ENCODE data around the gene FADS1.

Gene FADS1

DNA sequence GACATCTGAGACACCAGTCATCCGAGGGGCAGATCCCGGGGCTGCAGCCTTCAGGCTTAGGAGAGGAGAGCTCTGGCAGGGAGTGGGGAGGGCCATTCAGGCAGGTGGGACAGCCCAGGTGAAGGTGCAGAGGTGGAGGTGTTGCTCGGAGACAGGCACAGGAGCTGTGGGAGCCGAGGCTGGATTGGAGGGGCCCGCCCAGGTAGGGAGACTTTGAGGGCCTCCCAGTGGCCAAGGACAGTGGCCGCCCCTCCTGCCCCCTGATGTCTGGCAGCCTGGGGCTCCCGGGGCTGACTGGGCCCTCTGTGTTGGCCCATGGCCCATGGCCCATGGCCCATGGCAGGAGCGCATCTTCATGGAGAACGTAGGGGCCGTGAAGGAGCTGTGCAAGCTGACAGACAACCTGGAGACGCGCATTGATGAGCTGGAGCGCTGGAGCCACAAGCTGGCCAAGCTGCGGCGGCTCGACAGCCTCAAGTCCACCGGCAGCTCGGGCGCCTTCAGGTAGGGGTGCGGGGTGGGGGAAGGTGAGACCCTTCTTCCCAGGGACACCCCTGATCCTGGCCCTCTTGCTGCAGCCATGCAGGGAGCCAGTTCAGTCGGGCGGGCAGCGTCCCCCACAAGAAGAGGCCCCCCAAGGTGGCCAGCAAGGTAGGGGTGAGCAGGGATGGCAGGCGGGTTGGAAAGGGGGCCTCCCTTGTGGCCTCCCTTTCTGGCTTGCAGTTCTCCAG is 37.7 kb downstream of the FADS1 start:
- FAIRE-seq (no peak), DNase-seq (ENCODE audit: insufficient read length) (peak; percentile 13)
- TF ChIP-seq POLR2AphosphoS5 (IDR thresholded peaks at IDR 0.05; ENCODE audit: low read depth, low read length) (no peak), POLR2A (IDR thresholded peaks at IDR 0.05; ENCODE audit: low read depth, low read length) (no peak), TAF1 (IDR thresholded peaks at IDR 0.05; ENCODE audit: borderline replicate concordance, low read depth, low read length) (no peak)

DNA sequence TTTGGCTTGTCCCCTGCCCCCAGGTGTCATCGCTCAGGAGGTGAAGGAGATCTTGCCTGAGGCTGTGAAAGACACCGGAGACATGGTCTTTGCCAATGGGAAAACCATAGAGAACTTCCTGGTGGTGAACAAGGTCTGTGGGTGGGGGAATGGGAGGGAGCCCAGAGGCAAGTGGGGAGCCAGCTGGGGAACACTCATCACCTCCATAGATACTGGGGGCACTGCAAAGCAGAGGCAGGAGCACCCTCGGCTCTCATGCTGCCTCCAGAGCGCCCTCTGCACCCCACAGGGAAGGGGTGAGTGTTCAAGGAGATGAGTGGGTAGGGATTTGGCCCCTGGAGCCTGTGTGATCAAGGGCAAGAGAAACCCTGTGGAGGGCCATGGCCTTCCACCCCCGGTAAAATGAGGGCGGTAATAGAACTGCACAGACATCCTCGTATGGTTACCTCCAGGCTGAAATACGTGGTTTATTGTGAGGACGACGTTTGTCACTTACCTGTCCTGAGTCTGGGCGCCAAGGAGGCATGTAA is 38.4 kb downstream of the FADS1 start:
- FAIRE-seq: no peak
- TF ChIP-seq TAF1 (IDR thresholded peaks at IDR 0.05; ENCODE audit: borderline replicate concordance, low read depth, low read length) (no peak), POLR2A (IDR thresholded peaks at IDR 0.05; ENCODE audit: low read depth, low read length) (no peak)

DNA sequence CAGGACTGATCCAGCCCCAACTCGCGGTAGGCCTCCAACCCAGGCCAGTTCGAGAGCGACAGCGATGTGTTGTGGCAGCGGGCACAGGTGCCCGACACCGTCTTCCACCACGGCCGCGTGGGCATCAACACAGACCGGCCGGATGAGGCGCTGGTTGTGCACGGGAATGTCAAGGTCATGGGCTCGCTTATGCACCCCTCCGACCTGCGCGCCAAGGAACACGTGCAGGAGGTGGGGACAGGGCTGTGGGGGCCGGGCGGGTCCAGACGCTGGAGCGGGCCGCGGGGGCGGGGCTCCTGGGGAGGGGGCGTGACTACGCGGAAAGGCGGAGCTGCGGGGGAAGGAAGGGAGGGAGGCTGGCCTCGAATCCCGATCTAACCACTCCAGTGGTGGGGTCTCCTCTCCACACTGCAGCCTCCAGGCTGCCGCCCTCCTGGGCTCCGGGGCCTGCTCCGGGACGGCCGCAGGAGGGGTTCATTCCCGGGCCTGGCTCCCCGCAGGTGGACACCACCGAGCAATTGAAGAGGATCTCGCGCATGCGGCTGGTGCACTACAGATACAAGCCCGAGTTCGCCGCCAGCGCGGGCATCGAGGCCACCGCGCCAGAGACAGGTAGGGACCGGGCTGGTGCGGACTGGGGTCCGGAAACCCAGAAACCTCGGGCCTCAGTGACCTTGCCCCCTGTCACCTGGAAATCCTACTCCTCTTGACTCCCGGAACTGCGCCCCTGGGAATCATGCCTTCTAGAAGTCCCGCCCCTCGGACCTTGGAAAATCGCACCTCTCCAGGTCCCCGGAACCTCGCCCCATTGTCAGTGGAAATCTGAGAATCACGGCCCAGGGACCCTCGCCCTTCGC is 39.3 kb downstream of the FADS1 start:
- peak; percentile 70 for DNase-seq (ENCODE audit: insufficient read length)
- FAIRE-seq: peak; percentile 27
- TF ChIP-seq POLR2A (IDR thresholded peaks at IDR 0.05; ENCODE audit: low read depth, low read length): no peak
- TF ChIP-seq TAF1 (IDR thresholded peaks at IDR 0.05; ENCODE audit: borderline replicate concordance, low read depth, low read length): no peak
- no peak for TF ChIP-seq POLR2AphosphoS5 (IDR thresholded peaks at IDR 0.05; ENCODE audit: low read depth, low read length)

More for the DNA sequence above, 38.4 kb downstream of the FADS1 start:
- DNase-seq (ENCODE audit: insufficient read length): no peak

DNA sequence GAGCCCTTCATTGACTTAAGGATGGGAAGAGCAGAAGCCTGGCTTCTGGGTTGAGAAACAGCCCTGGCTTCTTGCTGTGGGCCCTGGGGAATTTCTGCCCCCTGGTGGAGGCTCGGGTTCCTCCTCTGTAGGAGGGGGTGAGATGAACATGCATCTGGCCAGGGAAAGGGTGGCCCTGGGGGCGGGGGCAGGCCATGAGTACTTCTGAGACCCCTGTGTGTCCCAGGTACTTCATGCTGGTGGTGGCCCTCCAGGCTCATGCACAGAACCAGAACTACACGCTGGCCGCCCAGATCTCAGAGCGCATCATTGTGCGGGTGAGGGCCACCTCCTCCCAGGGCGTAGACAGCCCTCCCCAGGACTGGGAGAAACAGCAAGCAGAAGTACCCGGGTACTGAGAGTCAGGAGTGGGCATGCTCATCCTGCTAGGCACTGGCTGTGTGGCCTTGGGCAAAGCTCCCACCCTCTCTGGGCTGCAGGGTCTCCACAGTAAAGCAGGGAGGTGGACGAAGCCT is 40.2 kb downstream of the FADS1 start:
- TF ChIP-seq POLR2AphosphoS5 (IDR thresholded peaks at IDR 0.05; ENCODE audit: low read depth, low read length) (no peak), TAF1 (IDR thresholded peaks at IDR 0.05; ENCODE audit: borderline replicate concordance, low read depth, low read length) (no peak), POLR2A (IDR thresholded peaks at IDR 0.05; ENCODE audit: low read depth, low read length) (no peak)
- peak; percentile 94 for DNase-seq (ENCODE audit: insufficient read length)
- peak; percentile 67 for FAIRE-seq

DNA sequence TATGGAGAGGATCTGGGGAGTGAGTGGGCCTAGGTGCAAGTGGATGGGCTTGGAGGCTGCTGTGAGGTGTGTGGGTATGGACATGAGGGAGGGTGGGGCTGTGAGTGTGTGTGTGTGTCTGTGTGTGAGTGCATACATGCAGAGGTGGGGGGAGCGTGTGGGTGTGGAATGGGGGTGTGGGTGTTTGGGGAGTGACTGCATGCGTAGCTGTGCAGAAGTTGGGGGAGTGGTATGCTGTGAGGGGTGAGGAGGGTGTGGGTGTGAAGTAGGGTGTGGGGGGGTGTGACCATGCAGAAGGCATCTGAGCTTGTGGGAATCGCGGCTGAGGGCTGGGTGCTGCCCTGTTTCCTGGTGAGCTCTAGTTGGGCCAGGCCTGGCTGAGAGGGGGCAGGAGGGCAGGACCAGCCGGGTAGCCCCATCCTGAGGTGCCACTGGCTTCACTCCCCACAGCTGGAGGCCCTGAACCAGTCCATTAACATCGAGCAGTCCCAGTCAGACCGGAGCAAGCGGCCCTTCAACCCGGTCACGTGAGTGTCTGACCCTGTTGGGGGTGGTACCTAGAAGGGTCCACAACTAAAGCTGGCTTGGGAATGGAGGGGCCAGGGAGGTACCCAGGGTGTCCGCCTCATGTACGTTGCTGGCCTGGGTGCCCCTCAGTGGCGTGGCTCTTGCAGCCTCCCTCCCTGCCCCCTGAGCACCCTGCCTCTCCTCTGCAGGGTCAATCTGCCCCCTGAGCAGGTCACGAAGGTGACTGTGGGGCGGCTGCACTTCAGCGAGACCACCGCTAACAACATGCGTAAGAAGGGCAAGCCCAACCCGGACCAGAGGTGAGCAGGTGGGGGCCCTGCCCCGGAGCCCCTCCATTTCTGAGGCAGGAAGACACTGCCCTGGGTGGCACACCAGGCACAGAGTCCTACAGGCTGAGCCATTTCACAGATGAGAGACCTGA is 40.9 kb downstream of the FADS1 start:
- DNase-seq (ENCODE audit: insufficient read length) (no peak), FAIRE-seq (no peak)
- TF ChIP-seq POLR2A (IDR thresholded peaks at IDR 0.05; ENCODE audit: low read depth, low read length) (no peak), POLR2AphosphoS5 (IDR thresholded peaks at IDR 0.05; ENCODE audit: low read depth, low read length) (no peak), TAF1 (IDR thresholded peaks at IDR 0.05; ENCODE audit: borderline replicate concordance, low read depth, low read length) (no peak)

DNA sequence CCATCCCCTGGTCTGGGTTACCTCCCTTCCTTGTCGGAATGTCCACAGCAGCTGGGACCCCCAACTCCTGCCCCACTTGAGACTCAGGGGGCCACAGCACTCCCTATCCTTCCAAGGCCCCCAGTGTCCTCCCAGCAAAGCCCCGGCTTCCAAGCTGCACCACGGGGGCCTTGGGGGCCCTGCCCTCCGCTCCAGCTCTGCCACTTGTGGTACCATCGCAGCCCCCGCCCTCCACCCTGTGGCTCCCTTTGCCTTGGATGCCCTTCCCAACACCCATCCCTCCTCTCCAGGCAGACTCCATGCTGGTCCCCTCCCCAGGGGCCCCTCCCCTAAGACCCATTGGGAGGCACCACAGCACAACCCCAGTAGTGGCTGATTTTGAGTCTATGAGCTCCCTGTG is 41.7 kb downstream of the FADS1 start:
- no peak for TF ChIP-seq POLR2A (IDR thresholded peaks at IDR 0.05; ENCODE audit: low read depth, low read length)
- DNase-seq (ENCODE audit: insufficient read length) (no peak), FAIRE-seq (no peak)

DNA sequence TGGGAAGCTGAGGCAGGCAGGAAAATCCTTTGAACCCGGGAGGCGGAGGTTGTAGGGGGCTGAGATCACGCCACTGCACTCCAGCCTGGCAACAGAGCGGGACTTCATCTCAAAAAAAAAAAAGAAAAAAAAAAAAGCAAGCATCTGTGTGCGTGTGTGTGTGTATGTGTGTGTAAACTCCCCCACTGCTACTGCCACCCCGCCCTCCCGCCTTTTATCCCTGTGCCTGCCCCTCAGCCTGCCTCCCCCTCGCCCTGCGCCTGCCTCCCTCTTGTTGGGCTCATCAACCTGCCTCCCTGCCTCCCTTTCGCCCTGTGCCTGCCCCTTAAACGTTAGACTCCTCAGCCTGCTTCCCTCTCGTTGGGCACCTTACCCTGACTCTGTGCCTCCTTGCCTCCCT is 42.4 kb downstream of the FADS1 start:
- FAIRE-seq: no peak
- no peak for DNase-seq (ENCODE audit: insufficient read length)
- no peak for TF ChIP-seq TAF1 (IDR thresholded peaks at IDR 0.05; ENCODE audit: borderline replicate concordance, low read depth, low read length)
- TF ChIP-seq POLR2AphosphoS5 (IDR thresholded peaks at IDR 0.05; ENCODE audit: low read depth, low read length): no peak
- TF ChIP-seq POLR2A (IDR thresholded peaks at IDR 0.05; ENCODE audit: low read depth, low read length): no peak

DNA sequence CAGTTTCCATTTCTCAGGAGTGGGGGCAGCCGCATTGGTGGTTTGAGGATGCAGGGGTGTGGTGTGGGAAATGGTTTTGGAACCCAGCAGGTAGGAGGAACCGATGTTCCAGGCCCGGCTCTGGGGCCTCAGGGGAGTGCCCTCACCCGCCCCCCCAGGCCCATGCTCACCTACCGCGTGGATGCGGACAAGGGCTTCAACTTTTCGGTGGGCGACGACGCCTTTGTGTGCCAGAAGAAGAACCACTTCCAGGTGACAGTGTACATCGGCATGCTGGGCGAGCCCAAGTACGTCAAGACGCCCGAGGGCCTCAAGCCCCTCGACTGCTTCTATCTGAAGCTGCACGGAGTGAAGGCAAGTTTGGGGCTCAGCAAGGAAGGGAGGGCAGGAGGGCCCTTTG is 43.0 kb downstream of the FADS1 start:
- FAIRE-seq: no peak
- TF ChIP-seq POLR2AphosphoS5 (IDR thresholded peaks at IDR 0.05; ENCODE audit: low read depth, low read length) (no peak), POLR2A (IDR thresholded peaks at IDR 0.05; ENCODE audit: low read depth, low read length) (no peak), TAF1 (IDR thresholded peaks at IDR 0.05; ENCODE audit: borderline replicate concordance, low read depth, low read length) (no peak)
- DNase-seq (ENCODE audit: insufficient read length): no peak

DNA sequence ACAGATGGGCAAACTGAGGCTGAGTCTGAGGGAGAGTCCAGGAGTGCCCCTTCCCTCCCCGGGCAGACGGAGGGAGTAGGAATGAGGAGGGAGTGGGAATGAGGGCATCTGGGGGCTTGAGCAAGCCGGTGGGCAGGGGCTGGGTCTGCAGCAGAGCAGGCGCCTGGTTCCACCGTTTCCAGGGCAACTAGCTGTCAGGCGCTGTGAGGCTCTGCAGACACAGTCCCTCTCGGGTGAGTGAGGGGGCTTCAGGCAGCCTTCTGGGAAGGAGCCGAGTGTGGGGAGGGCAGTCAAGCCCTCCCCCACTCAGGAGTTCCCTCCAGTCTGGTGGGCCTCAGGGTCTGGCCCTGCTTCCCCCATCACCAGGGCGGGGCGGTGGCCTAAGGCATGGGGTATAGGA is 43.4 kb downstream of the FADS1 start:
- DNase-seq (ENCODE audit: insufficient read length) (no peak), FAIRE-seq (no peak)
- no peak for TF ChIP-seq POLR2A (IDR thresholded peaks at IDR 0.05; ENCODE audit: low read depth, low read length)
- no peak for TF ChIP-seq POLR2AphosphoS5 (IDR thresholded peaks at IDR 0.05; ENCODE audit: low read depth, low read length)
- TF ChIP-seq TAF1 (IDR thresholded peaks at IDR 0.05; ENCODE audit: borderline replicate concordance, low read depth, low read length): no peak

DNA sequence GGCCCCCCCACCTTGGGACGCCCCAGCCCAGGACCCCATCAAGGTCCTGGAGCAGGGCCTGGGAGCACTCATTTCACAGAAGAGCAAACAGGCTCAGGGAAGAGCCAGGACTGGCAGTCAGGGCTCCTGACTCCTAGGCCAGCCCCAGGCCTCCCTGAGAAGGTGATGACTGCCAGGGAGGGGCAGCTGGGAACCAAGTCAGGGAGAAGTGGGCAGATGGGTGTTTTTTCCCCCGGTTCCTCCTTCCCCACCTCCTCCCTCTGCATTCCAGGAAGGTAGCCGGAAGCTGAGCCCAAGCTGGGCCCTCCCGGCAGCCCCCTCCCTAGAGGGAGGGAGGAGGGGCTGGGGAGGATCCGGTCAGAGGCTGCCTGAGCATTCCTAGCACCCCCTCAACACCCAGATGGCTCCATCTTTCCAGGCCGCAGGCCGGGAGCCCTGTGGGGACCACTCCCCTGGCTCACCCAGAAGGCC is 44.8 kb downstream of the FADS1 start:
- DNase-seq (ENCODE audit: insufficient read length): no peak
- FAIRE-seq: no peak
- TF ChIP-seq TAF1 (IDR thresholded peaks at IDR 0.05; ENCODE audit: borderline replicate concordance, low read depth, low read length) (no peak), POLR2AphosphoS5 (IDR thresholded peaks at IDR 0.05; ENCODE audit: low read depth, low read length) (no peak), POLR2A (IDR thresholded peaks at IDR 0.05; ENCODE audit: low read depth, low read length) (no peak)

All from GM12892 (cell line).